B cell (primary cell): Measurements from ENCODE around the gene TRA2A. TPM values are rescaled to one million over a fixed set of nuclear protein-coding genes. Genes with fewer than 3 reads are reported as not detected.
"Not testable (repeated sequence)": the region's sequence is repeated elsewhere in the genome, so short reads cannot be mapped to it uniquely, and the experiment has no call there.

Experiments
- ATAC-seq: fragments of 200-7000 bp; cut with Tn5 transposase; one replicate; pipeline ENCODE4 v1.10.0; 2021; ENCODE audit warnings: low read depth, mild to moderate bottlenecking, moderate number of reproducible peaks, moderate library complexity
- CTCF ChIA-PET: fragments of 350-600 bp; sonication (Branson Sonifier 250); formaldehyde crosslinking; loops from one replicate; lab custom pipeline; 2021; ENCODE audit warnings: antibody characterized with exemption, inconsistent platforms; lab: Charles Lee
- POLR2A ChIA-PET: fragments of 350-600 bp; sonication (Branson Sonifier 250); formaldehyde crosslinking; loops from one replicate; lab custom pipeline; 2021; ENCODE audit warnings: antibody characterized with exemption; lab: Charles Lee
- DNase-seq: peaks from one replicate; pipeline ENCODE4 v3.0.0; 2013
- H2AFZ ChIP-seq: 2 replicates; pipeline ENCODE4 v1.6.1; 2012; ENCODE audit warnings: mild to moderate bottlenecking, low read depth, low read length; ENCODE audit not compliant: insufficient read depth, poor library complexity, severe bottlenecking
- H3K27ac ChIP-seq, 2 donors: 1 replicate in 1 of 2; 2 replicates in 1 of 2; pipeline ENCODE4 v1.5.1; 2012 to 2013; ENCODE audit warnings: low read length in 2 of 2, mild to moderate bottlenecking in 2 of 2, moderate library complexity in 1 of 2
- H3K27me3 ChIP-seq, 4 experiments: fragments of 200-600 bp in 1 of 4; sonication (generic) in 1 of 4; replicated peaks in 1 of 4; 1 replicate in 2 of 4; 2 replicates in 2 of 4; pipeline versions ENCODE4 v1.6.1 to v1.7.0; 2013 to 2016; ENCODE audit warnings: low read length in 3 of 4, mild to moderate bottlenecking in 2 of 4, mixed read lengths in 1 of 4, moderate library complexity in 1 of 4; ENCODE audit not compliant: insufficient read depth in 4 of 4, control insufficient read depth in 3 of 4; ENCODE audit errors: control extremely low read depth in 1 of 4
- H3K36me3 ChIP-seq, 2 experiments: replicated peaks in 1 of 2; 1 replicate in 1 of 2; 2 replicates in 1 of 2; pipeline versions ENCODE4 v1.6.1 to v1.7.1; 2013; ENCODE audit warnings: low read length in 1 of 2; ENCODE audit not compliant: insufficient read depth in 2 of 2, control insufficient read depth in 1 of 2; ENCODE audit errors: control extremely low read depth in 1 of 2, extremely low read depth in 1 of 2
- H3K4me1 ChIP-seq, 2 donors: fragments of 200-600 bp in 1 of 2; sonication (generic) in 1 of 2; 1 replicate in 1 of 2; 2 replicates in 1 of 2; pipeline versions ENCODE4 v1.5.1 to v1.6.1; 2013 to 2017; ENCODE audit warnings: low read length in 2 of 2; ENCODE audit not compliant: control insufficient read depth in 2 of 2, insufficient read depth in 2 of 2
- H3K4me2 ChIP-seq: replicated peaks from 2 replicates; pipeline ENCODE3; 2012; ENCODE audit warnings: mild to moderate bottlenecking, low read depth, low read length; ENCODE audit not compliant: poor library complexity, severe bottlenecking
- H3K4me3 ChIP-seq, 5 experiments: fragments of 200-600 bp in 1 of 5; sonication (generic) in 1 of 5; 1 replicate in 3 of 5; 2 replicates in 2 of 5; pipeline versions ENCODE4 v1.5.1 to v1.7.0; 2011 to 2016; ENCODE audit warnings: low read length in 4 of 5, mild to moderate bottlenecking in 4 of 5, low read depth in 2 of 5, control low read depth in 1 of 5, moderate library complexity in 1 of 5; ENCODE audit not compliant: insufficient read depth in 1 of 5; ENCODE audit errors: control extremely low read depth in 1 of 5, extremely low read depth in 1 of 5
- H3K79me2 ChIP-seq: fragments of 200-600 bp; sonication (generic); one replicate; pipeline ENCODE4 v1.6.0; 2016; ENCODE audit warnings: low read length; ENCODE audit not compliant: control insufficient read depth, insufficient read depth
- H3K9ac ChIP-seq: fragments of 200-600 bp; sonication (generic); 2 replicates; pipeline ENCODE4 v1.6.1; 2017; ENCODE audit warnings: mild to moderate bottlenecking, low read length, moderate library complexity
- H3K9me3 ChIP-seq, 3 donors: one replicate each; pipeline versions ENCODE4 v1.6.1 to v1.7.1; 2013; ENCODE audit warnings: low read length in 2 of 3; ENCODE audit not compliant: control insufficient read depth in 2 of 3, insufficient read depth in 1 of 3; ENCODE audit errors: control extremely low read depth in 1 of 3
- H4K20me1 ChIP-seq: 2 replicates; pipeline ENCODE4 v1.6.0; 2012; ENCODE audit warnings: mild to moderate bottlenecking, low read length; ENCODE audit not compliant: insufficient read depth, control insufficient read depth, poor library complexity, severe bottlenecking
- H3K27ac Mint-ChIP-seq: one replicate; pipeline ENCODE4 v1.8.0; 2021; ENCODE audit warnings: mixed read lengths
- H3K27me3 Mint-ChIP-seq: one replicate; pipeline ENCODE4 v1.8.0; 2021; ENCODE audit warnings: mixed read lengths
- H3K4me1 Mint-ChIP-seq: one replicate; pipeline ENCODE4 v1.8.0; 2021; ENCODE audit warnings: mixed read lengths
- H3K4me3 Mint-ChIP-seq: one replicate; pipeline ENCODE4 v1.8.0; 2021; ENCODE audit warnings: mixed read lengths
- H3K9me3 Mint-ChIP-seq: one replicate; pipeline ENCODE4 v1.8.0; 2022; ENCODE audit warnings: mixed read lengths; ENCODE audit not compliant: insufficient read depth
- CTCF ChIP-seq: fragments of 200-600 bp; IDR thresholded peaks from one replicate; pipeline ENCODE4 v1.8.0; 2022; ENCODE audit warnings: antibody characterized with exemption, mild to moderate bottlenecking
- EZH2 ChIP-seq: IDR thresholded peaks from 2 replicates; pipeline ENCODE4 v1.6.1; 2012; ENCODE audit warnings: borderline replicate concordance, low read depth, mild to moderate bottlenecking, moderate library complexity, low read length; ENCODE audit not compliant: insufficient read depth, poor library complexity, severe bottlenecking
- WGBS: methylation state at CpG from one replicate; pipeline ENCODE4 v1.1.5; 2013; ENCODE audit warnings: missing lambda C conversion rate; ENCODE audit not compliant: insufficient coverage; 5-methylcytosine and 5-hydroxymethylcytosine counted together
- intact Hi-C: fragments of 100-400 bp; cut with micrococcal nuclease; formaldehyde crosslinking; loops from one replicate; pipeline ENCODE4 v1.10.0; 2022
- polyA plus RNA-seq: library from polyadenylated mRNA; depleted of rRNA; stranded (reverse); fragments of >200 nt; gene quantifications from 2 replicates; pipeline ENCODE4 v1.2.3, GENCODE V29; 2012
- total RNA-seq, 2 donors: library from RNA; stranded (reverse); fragments of 120-200 nt in 1 of 2; gene quantifications; 1 replicate in 1 of 2; 2 replicates in 1 of 2; pipeline versions ENCODE4 v1.2.3 to v1.2.4, GENCODE V29; 2013 to 2022

Gene TRA2A
- total and polyA plus RNA-seq, 2 donors (not counting 1 experiment from before 2014, with no cell fraction given) = 107 to 173 TPM

- Histone ChIP-seq H3K9ac (no peak overlapping the region), H3K27me3 (no peaks in the 10 kb centered on the region), H3K4me1 (peaks cover 4 to 12% of the 10 kb centered on the region in 2 donors), H3K4me2 (no peak overlapping the region), H3K4me3 (no peak overlapping the region), H2AFZ (no peak overlapping the region), H3K79me2 (peaks cover 90% of the 10 kb centered on the region), H3K27ac (no peak overlapping the region), H3K36me3 (peaks cover 12 to 62% of the 10 kb centered on the region in 2 experiments), H3K9me3 (peaks cover 0 to 7% (median 0%) of the 10 kb centered on the region in 3 donors), H4K20me1 (peaks cover 96% of the 10 kb centered on the region)
- H3K27me3 Mint-ChIP-seq = no peaks in the 10 kb centered on the region
- ATAC-seq (no peak), DNase-seq (no peak)
- ChIA-PET CTCF (interaction anchor here (1.3 kb wide), 1 partner anchor 163 kb away, joined by 3 read pairs; no protein-coding TSS in a partner anchor), POLR2A (interaction anchor here (0.6 to 0.9 kb wide), 3 partner anchors 10 to 1264 kb away, joined by 3 to 5 read pairs (median 3); no protein-coding TSS in a partner anchor)
- H3K4me1 Mint-ChIP-seq = peaks cover 27% of the 10 kb centered on the region
- no CpG with 5 or more reads among the region's 7 CpGs for WGBS
- TF ChIP-seq CTCF = no peak
- TF ChIP-seq EZH2 = no peak
- H3K9me3 Mint-ChIP-seq = no peaks in the 10 kb centered on the region
- no peak overlapping the region for H3K27ac Mint-ChIP-seq
- intact Hi-C loops = no loop called here
- no peak overlapping the region for H3K4me3 Mint-ChIP-seq
These were observed 11.2 kb downstream of the TRA2A start for GRCh38 chr7:23520582-23520981.

- ChIA-PET CTCF (no interaction called here), POLR2A (interaction anchor here (0.7 kb wide), 1 partner anchor 1050 kb away, joined by 3 read pairs; no protein-coding TSS in a partner anchor)
- Histone ChIP-seq H2AFZ (no peak overlapping the region), H3K27ac (no peak overlapping the region), H3K4me1 (no peaks in the 10 kb centered on the region), H4K20me1 (peaks cover 88% of the 10 kb centered on the region), H3K79me2 (peaks cover 58% of the 10 kb centered on the region), H3K27me3 (no peaks in the 10 kb centered on the region), H3K9me3 (peaks cover 0 to 7% (median 0%) of the 10 kb centered on the region in 3 donors), H3K4me3 (no peak overlapping the region), H3K36me3 (peaks cover 12 to 86% of the 10 kb centered on the region in 2 experiments), H3K4me2 (no peak overlapping the region), H3K9ac (no peak overlapping the region)
- no peaks in the 10 kb centered on the region for H3K27me3 Mint-ChIP-seq
- H3K27ac Mint-ChIP-seq = no peak overlapping the region
- H3K9me3 Mint-ChIP-seq = no peaks in the 10 kb centered on the region
- intact Hi-C loops = no loop called here
- WGBS = no CpG with 5 or more reads among the region's 2 CpGs
- ATAC-seq = no peak
- DNase-seq = no peak
- no peaks in the 10 kb centered on the region for H3K4me1 Mint-ChIP-seq
- no peak overlapping the region for H3K4me3 Mint-ChIP-seq
- TF ChIP-seq CTCF (no peak), EZH2 (no peak)
These were observed 17.0 kb downstream of the TRA2A start for GRCh38 chr7:23514755-23515154.

GRCh38 chr7:23513746-23514145 lies 18.0 kb downstream of the TRA2A start:
- peaks cover 9 to 84% of the 10 kb centered on the region in 2 experiments for H3K36me3 ChIP-seq
- H3K27ac Mint-ChIP-seq, H3K9me3 ChIP-seq, H3K4me1 Mint-ChIP-seq, H3K4me3 Mint-ChIP-seq, DNase-seq, ATAC-seq, H3K27me3 Mint-ChIP-seq, H3K9me3 Mint-ChIP-seq, H3K4me1 ChIP-seq, H2AFZ ChIP-seq, intact Hi-C loops, CTCF ChIA-PET, H3K9ac ChIP-seq, H3K27me3 ChIP-seq, H3K4me3 ChIP-seq, H3K4me2 ChIP-seq, POLR2A ChIA-PET, H3K27ac ChIP-seq: not testable (repeated sequence)
- peaks cover 89% of the 10 kb centered on the region for H4K20me1 ChIP-seq
- peaks cover 52% of the 10 kb centered on the region for H3K79me2 ChIP-seq
- 80% methylated on average over 1 of the region's 6 CpGs for WGBS
